Sigmoid colon (tissue), 4 donors: Measurements from ENCODE around the gene CDON.
"Not testable (repeated sequence)": the region's sequence is repeated elsewhere in the genome, so short reads cannot be mapped to it uniquely, and the experiment has no call there.

ENCODE experiments used
- CTCF ChIP-seq, 4 experiments: fragments of 450-650 bp in 3 of 4; fragments of 200-600 bp in 1 of 4; IDR thresholded peaks; one replicate each; pipeline ENCODE4 v1.5.1; 2016 to 2019; ENCODE audit warnings: antibody characterized with exemption in 4 of 4, mild to moderate bottlenecking in 3 of 4, moderate library complexity in 2 of 4
- EP300 ChIP-seq, 4 donors: sonication (generic); formaldehyde crosslinking; IDR thresholded peaks; one replicate each; pipeline ENCODE4 v1.6.1; 2017; ENCODE audit warnings: antibody characterized with exemption in 4 of 4
- POLR2A ChIP-seq, 2 donors: fragments of 450-650 bp; IDR thresholded peaks; one replicate each; pipeline ENCODE4 v1.6.1; 2016; ENCODE audit warnings: antibody characterized with exemption in 2 of 2, mild to moderate bottlenecking in 2 of 2, moderate library complexity in 2 of 2
- POLR2AphosphoS5 ChIP-seq, 4 donors: sonication (generic); formaldehyde crosslinking; IDR thresholded peaks; one replicate each; pipeline ENCODE4 v1.6.1; 2017; ENCODE audit warnings: antibody characterized with exemption in 4 of 4

GRCh38 chr11:125914601-125915000, 148.1 kb downstream of the CDON start:
- TF ChIP-seq CTCF, POLR2A, EP300, POLR2AphosphoS5 (IDR thresholded peaks at IDR 0.05): not testable (repeated sequence)
